HepG2 (cell line): Measurements from ENCODE around the gene SIGLEC15. TPM values are rescaled to one million over a fixed set of nuclear protein-coding genes. Genes with fewer than 3 reads are reported as not detected.

Source experiments
- ATAC-seq: fragments of 200-7000 bp; cut with Tn5 transposase; 3 replicates; pipeline ENCODE4 v1.9.1; 2020; ENCODE audit warnings: mild to moderate bottlenecking, moderate library complexity
- BruUV-seq: library from RNA; stranded (reverse); fragments of 400-500 nt; replicated peaks from 2 replicates; lab custom pipeline; 2021; lab: Mats Ljungman, UMichigan
- CTCF ChIA-PET: fragments of 300-600 bp; formaldehyde crosslinking; extraction: SDS; loops from one replicate; lab custom pipeline; 2021; ENCODE audit warnings: low total read pairs, inconsistent platforms, low intra/inter-chr PET ratio; lab: Yijun Ruan, JAX
- POLR2A ChIA-PET: fragments of 350-600 bp; sonication (Branson Sonifier 250); formaldehyde crosslinking; loops from one replicate; lab custom pipeline; 2020; ENCODE audit warnings: antibody characterized with exemption, inconsistent platforms; lab: Yijun Ruan, JAX
- DNase-seq: peaks from one replicate; pipeline ENCODE4 v3.0.0-alpha.2; 2015; ENCODE audit warnings: low spot score
- FAIRE-seq: peaks from 3 replicates; lab custom pipeline; 2011; peaks lifted over from hg19 to GRCh38; lab: Jason Lieb, UNC
- H2AFZ ChIP-seq: one replicate; pipeline ENCODE4 v1.6.1; 2011; ENCODE audit warnings: low read length, inconsistent platforms
- H3K27ac ChIP-seq: fragments of 300-600 bp; 3 replicates; pipeline ENCODE4 v1.8.0; 2011; ENCODE audit warnings: mixed run types, mild to moderate bottlenecking, mixed read lengths, low read length, inconsistent platforms; ENCODE audit not compliant: insufficient read depth; ENCODE audit errors: extremely low read length
- H3K27me3 ChIP-seq, 2 experiments: fragments of 200-600 bp in 1 of 2; 2 replicates in 1 of 2; 3 replicates in 1 of 2; pipeline versions ENCODE4 v1.6.0 to v1.8.0; 2011; ENCODE audit warnings: low read length in 2 of 2, mild to moderate bottlenecking in 2 of 2, moderate library complexity in 2 of 2, inconsistent platforms in 1 of 2; ENCODE audit not compliant: insufficient read depth in 2 of 2, control insufficient read depth in 1 of 2
- H3K36me3 ChIP-seq, 2 experiments: fragments of 200-600 bp in 1 of 2; replicated peaks in 1 of 2; 2 replicates in 1 of 2; 3 replicates in 1 of 2; pipeline versions ENCODE4 v1.5.1 to v1.8.0; 2011; ENCODE audit warnings: low read length in 2 of 2, inconsistent platforms in 1 of 2; ENCODE audit not compliant: insufficient read depth in 2 of 2, control insufficient read depth in 1 of 2
- H3K4me1 ChIP-seq: 2 replicates; pipeline ENCODE4 v1.5.1; 2012; ENCODE audit warnings: low read length, inconsistent platforms; ENCODE audit not compliant: insufficient read depth
- H3K4me2 ChIP-seq: 2 replicates; pipeline ENCODE4 v1.6.0; 2011; ENCODE audit warnings: low read depth, low read length, inconsistent platforms
- H3K4me3 ChIP-seq, 3 experiments: fragments of 200-600 bp in 1 of 3; sonication (generic), shearing (Covaris generic) in 1 of 3; replicated peaks in 1 of 3; 2 replicates each; pipeline ENCODE4 v1.5.1; 2011 to 2016; ENCODE audit warnings: low read length in 3 of 3, inconsistent platforms in 2 of 3, low read depth in 2 of 3, mild to moderate bottlenecking in 2 of 3, control low read depth in 1 of 3, mixed read lengths in 1 of 3; ENCODE audit not compliant: insufficient read depth in 1 of 3
- H3K79me2 ChIP-seq: one replicate; pipeline ENCODE4 v1.6.1; 2011; ENCODE audit warnings: low read length, inconsistent platforms; ENCODE audit not compliant: insufficient read depth
- H3K9ac ChIP-seq: 2 replicates; pipeline ENCODE4 v1.6.0; 2011; ENCODE audit warnings: mild to moderate bottlenecking, low read depth, low read length, inconsistent platforms; ENCODE audit not compliant: insufficient read depth
- H3K9me3 ChIP-seq: 2 replicates; pipeline ENCODE4 v1.5.1; 2012; ENCODE audit warnings: mild to moderate bottlenecking, low read length
- H4K20me1 ChIP-seq: 2 replicates; pipeline ENCODE4 v1.6.0; 2011; ENCODE audit warnings: inconsistent platforms, mild to moderate bottlenecking, low read length, moderate library complexity; ENCODE audit not compliant: insufficient read depth
- AKNA ChIP-seq: sonication (generic); formaldehyde crosslinking; IDR thresholded peaks from 2 replicates; pipeline ENCODE4 v1.4.0; 2020; ENCODE audit warnings: missing genetic modification reagents, borderline replicate concordance
- ATF4 ChIP-seq, 2 experiments: fragments of 450-650 bp in 1 of 2; sonication (generic) in 1 of 2; formaldehyde crosslinking; IDR thresholded peaks; 2 replicates each; pipeline versions ENCODE4 v1.5.0 to v1.8.0; 2020 to 2022; ENCODE audit warnings: mild to moderate bottlenecking in 1 of 2, missing genetic modification reagents in 1 of 2
- CBX5 ChIP-seq: sonication (generic); formaldehyde crosslinking; IDR thresholded peaks from 2 replicates; pipeline ENCODE4 v1.4.0; 2020; ENCODE audit warnings: missing genetic modification reagents, borderline replicate concordance
- ELK4 ChIP-seq: sonication (generic); formaldehyde crosslinking; IDR thresholded peaks from 2 replicates; pipeline ENCODE4 v1.9.0; 2021; ENCODE audit warnings: missing genetic modification reagents, borderline replicate concordance
- FOSL1 ChIP-seq: sonication (generic); formaldehyde crosslinking; IDR thresholded peaks from 2 replicates; pipeline ENCODE4 v1.9.0; 2021; ENCODE audit warnings: missing genetic modification reagents, borderline replicate concordance
- KLF16 ChIP-seq, 2 experiments: sonication (generic) in 1 of 2; formaldehyde crosslinking in 1 of 2; IDR thresholded peaks; 2 replicates each; pipeline versions ENCODE4 v1.6.1 to v1.8.0; 2016 to 2023; ENCODE audit warnings: missing genetic modification reagents in 2 of 2, missing compliant biosample characterization in 1 of 2
- NKX3-1 ChIP-seq: sonication (generic); formaldehyde crosslinking; IDR thresholded peaks from 2 replicates; pipeline ENCODE4 v1.5.0; 2020; ENCODE audit warnings: missing genetic modification reagents
- RAD21 ChIP-seq: fragments of 450-650 bp; formaldehyde crosslinking; IDR thresholded peaks from 2 replicates; pipeline ENCODE4 v1.5.0; 2020; ENCODE audit warnings: mild to moderate bottlenecking
- SMARCC2 ChIP-seq: fragments of 450-650 bp; IDR thresholded peaks from 2 replicates; pipeline ENCODE4 v1.6.1; 2017; ENCODE audit warnings: antibody characterized with exemption, mild to moderate bottlenecking
- SP1 ChIP-seq, 2 experiments: fragments of 450-650 bp in 1 of 2; sonication (generic) in 1 of 2; formaldehyde crosslinking in 1 of 2; IDR thresholded peaks; 2 replicates each; pipeline versions ENCODE4 v1.4.0 to v1.6.1; 2016 to 2020; ENCODE audit warnings: missing genetic modification reagents in 1 of 2
- SRF ChIP-seq: IDR thresholded peaks from 2 replicates; pipeline ENCODE4 v1.6.1; 2011; ENCODE audit warnings: mild to moderate bottlenecking, low read depth, low read length, moderate library complexity
- ZBTB44 ChIP-seq: sonication (generic); formaldehyde crosslinking; IDR thresholded peaks from 2 replicates; pipeline ENCODE4 v1.4.0; 2020; ENCODE audit warnings: missing genetic modification reagents
- ZFP82 ChIP-seq: sonication (generic); formaldehyde crosslinking; IDR thresholded peaks from 2 replicates; pipeline ENCODE4 v1.5.1; 2020; ENCODE audit warnings: mild to moderate bottlenecking, missing genetic modification reagents, borderline replicate concordance
- ZNF441 ChIP-seq: sonication (generic); formaldehyde crosslinking; IDR thresholded peaks from 2 replicates; pipeline ENCODE4 v1.7.0; 2021; ENCODE audit warnings: missing genetic modification reagents, borderline replicate concordance
- ZNF546 ChIP-seq: sonication (generic); formaldehyde crosslinking; conservative IDR thresholded peaks from 2 replicates; pipeline ENCODE4 v1.8.1; 2023; ENCODE audit warnings: mild to moderate bottlenecking, missing genetic modification reagents
- ZNF567 ChIP-seq: sonication (generic); formaldehyde crosslinking; IDR thresholded peaks from 2 replicates; pipeline ENCODE4 v1.8.1; 2023; ENCODE audit warnings: mild to moderate bottlenecking, missing genetic modification reagents, borderline replicate concordance
- ZNF615 ChIP-seq: sonication (generic); formaldehyde crosslinking; IDR thresholded peaks from 2 replicates; pipeline ENCODE4 v1.5.0; 2020; ENCODE audit warnings: mild to moderate bottlenecking, missing genetic modification reagents, borderline replicate concordance
- WGBS: methylation state at CpG from one replicate; pipeline ENCODE4 v1.1.6; 2017; ENCODE audit warnings: low lambda C conversion rate; 5-methylcytosine and 5-hydroxymethylcytosine counted together
- in situ Hi-C: cut with HindIII; loops from 2 replicates; pipeline ENCODE4 v1.10.0; 2017; ENCODE audit warnings: low pct_unique_long_range_greater_than_20kb; ENCODE audit not compliant: extremely low pct_ligation_motif_present
- intact Hi-C: fragments of 100-400 bp; cut with micrococcal nuclease; formaldehyde crosslinking; loops from one replicate; pipeline ENCODE4 v1.10.0; 2022; ENCODE audit not compliant: unreplicated experiment
- polyA plus RNA-seq, 8 experiments: library from polyadenylated mRNA; depleted of rRNA in 3 of 8; stranded (reverse) in 7 of 8; unstranded in 1 of 8; fragments of >200 nt; fragmentation: Illumina TruSeq in 4 of 8; extraction: Trizol in 4 of 8; gene quantifications; 2 replicates each; pipeline versions ENCODE4 v1.2.1 to v1.2.3, GENCODE V29; 2011 to 2016; ENCODE audit warnings: low read depth in 4 of 8, missing spikeins in 1 of 8, mixed read lengths in 1 of 8; ENCODE audit not compliant: insufficient read depth in 1 of 8
- total RNA-seq, 5 experiments: library from RNA; depleted of rRNA; stranded (reverse); fragments of >200 nt; fragmentation: Illumina TruSeq; extraction: Trizol; gene quantifications; 2 replicates each; pipeline ENCODE4 v1.2.3, GENCODE V29; 2016; ENCODE audit warnings: low read depth in 1 of 5

The SIGLEC15 gene
- total and polyA plus RNA-seq, 2 of the 13 experiments (the other 11 are each of a cell fraction or from before 2014, with no cell fraction given) = not detected

- H3K9ac ChIP-seq = no peak overlapping the region
- ChIA-PET CTCF (no interaction called here), POLR2A (no interaction called here)
- H4K20me1 ChIP-seq = no peaks in the 10 kb centered on the region
- in situ Hi-C loops (loop anchor here (10.0 kb wide), 1 partner anchor 170 kb away; no protein-coding TSS in a partner anchor), intact Hi-C loops (no loop called here)
- H3K4me3 ChIP-seq = no peak overlapping the region
- H3K27me3 ChIP-seq = peaks cover 0 to 1% of the 10 kb centered on the region in 2 experiments; a peak in 2 of 5 replicates
- no peaks in the 10 kb centered on the region for H3K36me3 ChIP-seq
- H3K9me3 ChIP-seq = no peaks in the 10 kb centered on the region
- H2AFZ ChIP-seq = no peak overlapping the region
- no peak overlapping the region for H3K27ac ChIP-seq
- H3K79me2 ChIP-seq = no peaks in the 10 kb centered on the region
- no peak for DNase-seq
- H3K4me2 ChIP-seq = no peak overlapping the region
- no TSS peak for BruUV-seq
- ATAC-seq = no peak
- no peak for FAIRE-seq
- 0% methylated on average over 1 of the region's 1 CpG for WGBS
- peaks cover 7% of the 10 kb centered on the region; the same call in 1 of the 2 replicates for H3K4me1 ChIP-seq
- no peak for TF ChIP-seq SMARCC2
- no peak for TF ChIP-seq ZNF441 (CRISPR knock-in tag)
- no peak for TF ChIP-seq ZNF567 (CRISPR knock-in tag)
- no peak for TF ChIP-seq FOSL1 (CRISPR knock-in tag)
- TF ChIP-seq SP1 (IDR thresholded peaks at IDR 0.05) = no peak
- TF ChIP-seq SP1 (CRISPR knock-in tag; IDR thresholded peaks at IDR 0.05) = no peak
- TF ChIP-seq ZBTB44 = no peak
- no peak for TF ChIP-seq ZNF546 (CRISPR knock-in tag)
- no peak for TF ChIP-seq NKX3-1 (CRISPR knock-in tag)
- TF ChIP-seq ELK4 (CRISPR knock-in tag) = no peak
- no peak for TF ChIP-seq KLF16 (CRISPR knock-in tag; IDR thresholded peaks at IDR 0.05)
- no peak for TF ChIP-seq ZNF615 (CRISPR knock-in tag)
- no peak for TF ChIP-seq SRF
- no peak for TF ChIP-seq ATF4 (CRISPR knock-in tag; IDR thresholded peaks at IDR 0.05)
- no peak for TF ChIP-seq RAD21 (CRISPR knock-in tag)
- TF ChIP-seq AKNA (CRISPR knock-in tag) = no peak
- TF ChIP-seq ZFP82 = no peak
- no peak for TF ChIP-seq CBX5 (CRISPR knock-in tag)
These were observed 8.8 kb downstream of the SIGLEC15 start for GRCh38 chr18:45834306-45834705.
